Natural killer cell (primary cell): ENCODE measurements around the gene TLE7. TPM values are rescaled to one million over a fixed set of nuclear protein-coding genes. Genes with fewer than 3 reads are reported as not detected.

Experiments
- ATAC-seq, 3 donors: fragments of 150-1000 bp in 2 of 3; fragments of 200-7000 bp in 1 of 3; cut with Tn5 transposase; 1 replicate in 1 of 3; 2 replicates in 2 of 3; pipeline ENCODE4 v1.10.0; 2021; ENCODE audit warnings: mild to moderate bottlenecking in 2 of 3, moderate library complexity in 2 of 3
- DNase-seq, 2 donors: peaks; one replicate each; pipeline versions ENCODE4 v3.0.0 to v3.0.0-alpha.2; 2013 to 2021; ENCODE audit warnings: mixed read lengths in 1 of 2
- H3K27ac ChIP-seq: one replicate; pipeline ENCODE4 v1.5.1; 2013; ENCODE audit warnings: mild to moderate bottlenecking, low read length
- H3K27me3 ChIP-seq: one replicate; pipeline ENCODE4 v1.6.1; 2013; ENCODE audit warnings: low read length; ENCODE audit not compliant: control insufficient read depth, insufficient read depth
- H3K36me3 ChIP-seq: one replicate; pipeline ENCODE4 v1.6.1; 2013; ENCODE audit warnings: low read length; ENCODE audit not compliant: control insufficient read depth, insufficient read depth
- H3K4me1 ChIP-seq: one replicate; pipeline ENCODE4 v1.6.1; 2013; ENCODE audit warnings: low read length; ENCODE audit not compliant: control insufficient read depth, insufficient read depth
- H3K4me3 ChIP-seq: one replicate; pipeline ENCODE4 v1.5.1; 2013; ENCODE audit warnings: low read length
- H3K9me3 ChIP-seq: one replicate; pipeline ENCODE4 v1.6.1; 2013; ENCODE audit warnings: low read length; ENCODE audit not compliant: control insufficient read depth, insufficient read depth
- H3K27ac Mint-ChIP-seq, 2 donors: one replicate each; pipeline ENCODE4 v1.8.0; 2022; ENCODE audit warnings: mild to moderate bottlenecking in 2 of 2, mixed read lengths in 2 of 2, moderate library complexity in 1 of 2
- H3K27me3 Mint-ChIP-seq, 2 donors: one replicate each; pipeline ENCODE4 v1.8.0; 2022; ENCODE audit warnings: low read depth in 2 of 2, mixed read lengths in 2 of 2
- H3K36me3 Mint-ChIP-seq: one replicate; pipeline ENCODE4 v1.8.0; 2022; ENCODE audit warnings: mixed read lengths
- H3K4me1 Mint-ChIP-seq, 2 donors: one replicate each; pipeline ENCODE4 v1.8.0; 2022; ENCODE audit warnings: mixed read lengths in 2 of 2
- H3K4me3 Mint-ChIP-seq: one replicate; pipeline ENCODE4 v1.8.0; 2022; ENCODE audit warnings: mild to moderate bottlenecking, moderate library complexity, mixed read lengths
- H3K9me3 Mint-ChIP-seq, 2 donors: one replicate each; pipeline ENCODE4 v1.8.0; 2022; ENCODE audit warnings: mixed read lengths in 2 of 2
- WGBS: methylation state at CpG from one replicate; pipeline ENCODE4 v1.1.7; 2013; ENCODE audit warnings: missing lambda C conversion rate; ENCODE audit not compliant: insufficient coverage; 5-methylcytosine and 5-hydroxymethylcytosine counted together
- intact Hi-C: fragments of 100-400 bp; cut with micrococcal nuclease; formaldehyde crosslinking; loops from one replicate; pipeline ENCODE4 v1.14.2; 2022
- total RNA-seq, 4 donors: library from RNA; stranded (reverse); fragments of 120-200 nt in 1 of 4; gene quantifications; one replicate each; pipeline versions ENCODE4 v1.2.3 to v1.2.4, GENCODE V29; 2013 to 2022
- TF ChIP-seq, protein P1 (sequence below): fragments of 200-600 bp; IDR thresholded peaks from one replicate; pipeline ENCODE4 v1.8.0; 2022; ENCODE audit warnings: antibody characterized with exemption

TLE7 gene
- total RNA-seq, 3 donors from 2014 or later (not counting 1 experiment from before 2014, with no cell fraction given): not detected

- Mint-ChIP-seq H3K4me1 (peaks cover 7 to 16% of the 10 kb centered on the region in 2 donors), H3K36me3 (no peaks in the 10 kb centered on the region), H3K9me3 (no peaks in the 10 kb centered on the region), H3K27me3 (peaks cover 0 to 4% of the 10 kb centered on the region in 2 donors), H3K27ac (peak overlapping the region; percentile 82 to 86), H3K4me3 (peak overlapping the region; percentile 71)
- H3K4me1 ChIP-seq: peaks cover 7% of the 10 kb centered on the region
- peak; percentile 81 to 91 (median 91) for ATAC-seq
- peak overlapping the region; percentile 66 for H3K4me3 ChIP-seq
- TF ChIP-seq, protein P1, sequence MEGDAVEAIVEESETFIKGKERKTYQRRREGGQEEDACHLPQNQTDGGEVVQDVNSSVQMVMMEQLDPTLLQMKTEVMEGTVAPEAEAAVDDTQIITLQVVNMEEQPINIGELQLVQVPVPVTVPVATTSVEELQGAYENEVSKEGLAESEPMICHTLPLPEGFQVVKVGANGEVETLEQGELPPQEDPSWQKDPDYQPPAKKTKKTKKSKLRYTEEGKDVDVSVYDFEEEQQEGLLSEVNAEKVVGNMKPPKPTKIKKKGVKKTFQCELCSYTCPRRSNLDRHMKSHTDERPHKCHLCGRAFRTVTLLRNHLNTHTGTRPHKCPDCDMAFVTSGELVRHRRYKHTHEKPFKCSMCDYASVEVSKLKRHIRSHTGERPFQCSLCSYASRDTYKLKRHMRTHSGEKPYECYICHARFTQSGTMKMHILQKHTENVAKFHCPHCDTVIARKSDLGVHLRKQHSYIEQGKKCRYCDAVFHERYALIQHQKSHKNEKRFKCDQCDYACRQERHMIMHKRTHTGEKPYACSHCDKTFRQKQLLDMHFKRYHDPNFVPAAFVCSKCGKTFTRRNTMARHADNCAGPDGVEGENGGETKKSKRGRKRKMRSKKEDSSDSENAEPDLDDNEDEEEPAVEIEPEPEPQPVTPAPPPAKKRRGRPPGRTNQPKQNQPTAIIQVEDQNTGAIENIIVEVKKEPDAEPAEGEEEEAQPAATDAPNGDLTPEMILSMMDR: no peak
- H3K27me3 ChIP-seq: no peaks in the 10 kb centered on the region
- WGBS: under 1% methylated on average over 44 of the region's 44 CpGs
- H3K36me3 ChIP-seq: no peaks in the 10 kb centered on the region
- peak; percentile 69 to 95 for DNase-seq
- peak overlapping the region; percentile 85 for H3K27ac ChIP-seq
- H3K9me3 ChIP-seq: no peaks in the 10 kb centered on the region
- intact Hi-C loops: loop anchor here (1.0 kb wide), 1 partner anchor 22 kb away; the partner anchor contains the start of gene ZNF23
Observed at GRCh38 chr16:71484006-71484893, 42.4 kb upstream of the TLE7 start.

DNA sequence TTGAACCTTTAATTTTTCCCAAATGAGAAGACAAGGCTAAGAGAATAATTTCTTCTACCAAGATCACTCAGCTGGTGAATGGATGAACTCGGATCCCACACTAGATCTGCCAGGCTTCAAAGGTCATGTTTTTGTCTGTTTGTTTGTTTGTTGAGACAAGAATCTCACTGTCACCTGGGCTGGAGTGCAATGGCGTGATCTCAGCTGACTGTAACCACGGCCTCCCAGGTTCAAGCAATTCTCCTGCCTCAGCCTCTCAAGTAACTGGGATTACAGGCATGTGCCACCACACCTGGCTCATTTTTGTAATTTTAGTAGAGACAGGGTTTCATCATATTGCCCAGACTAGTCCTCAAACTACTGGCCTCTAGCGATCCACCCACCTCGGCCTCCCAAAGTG lies 40.7 kb upstream of the TLE7 start:
- Histone ChIP-seq H3K27ac (no peak overlapping the region), H3K4me3 (no peak overlapping the region), H3K9me3 (no peaks in the 10 kb centered on the region), H3K36me3 (no peaks in the 10 kb centered on the region), H3K4me1 (peaks cover 7% of the 10 kb centered on the region), H3K27me3 (no peaks in the 10 kb centered on the region)
- Mint-ChIP-seq H3K27ac (peak overlapping the region in 1 of 2 donors; percentile 20), H3K4me1 (peaks cover 7 to 16% of the 10 kb centered on the region in 2 donors), H3K4me3 (no peak overlapping the region), H3K36me3 (no peaks in the 10 kb centered on the region), H3K9me3 (no peaks in the 10 kb centered on the region), H3K27me3 (peaks cover 0 to 4% of the 10 kb centered on the region in 2 donors)
- WGBS: 90% methylated on average over 5 of the region's 5 CpGs
- TF ChIP-seq, protein P1: no peak
- ATAC-seq: no peak
- intact Hi-C loops: no loop called here
- DNase-seq: no peak

- H3K4me1 ChIP-seq: peaks cover 7% of the 10 kb centered on the region
- intact Hi-C loops: no loop called here
- H3K4me1 Mint-ChIP-seq: peaks cover 7 to 16% of the 10 kb centered on the region in 2 donors
- peak overlapping the region in 1 of 2 donors; percentile 44 for H3K27ac Mint-ChIP-seq
- H3K27me3 ChIP-seq: no peaks in the 10 kb centered on the region
- TF ChIP-seq, protein P1: no peak
- peaks cover 8% of the 10 kb centered on the region for H3K36me3 ChIP-seq
- H3K4me3 ChIP-seq: no peak overlapping the region
- H3K4me3 Mint-ChIP-seq: no peak overlapping the region
- ATAC-seq (no peak), DNase-seq (no peak)
- no peaks in the 10 kb centered on the region for H3K27me3 Mint-ChIP-seq
- H3K36me3 Mint-ChIP-seq: no peaks in the 10 kb centered on the region
- H3K9me3 ChIP-seq: no peaks in the 10 kb centered on the region
- 100% methylated on average over 2 of the region's 2 CpGs for WGBS
- no peaks in the 10 kb centered on the region for H3K9me3 Mint-ChIP-seq
- no peak overlapping the region for H3K27ac ChIP-seq
Observed at GRCh38 chr16:71480956-71481355, 39.1 kb upstream of the TLE7 start.
